ENCODE measurements around the gene CSN1S1. TPM values are rescaled to one million over a fixed set of nuclear protein-coding genes. Genes with fewer than 3 reads are reported as not detected.

CSN1S1 gene
- total RNA-seq, 2 experiments from 2014 or later = not detected

GRCh38 chr4:69888336-69888735 lies 42.5 kb upstream of the CSN1S1 start:
- Mint-ChIP-seq H3K36me3 (ENCODE audit: low read depth) (no peaks in the 10 kb centered on the region), H3K27me3 (peaks cover 16% of the 10 kb centered on the region), H3K9me3 (no peaks in the 10 kb centered on the region), H3K4me1 (ENCODE audit: low read depth) (no peaks in the 10 kb centered on the region), H3K4me3 (no peak overlapping the region), H3K27ac (no peak overlapping the region)
- ChIA-PET POLR2A (no interaction called here), CTCF (no interaction called here)
- no peak overlapping the region for H3K4me3 ChIP-seq (ENCODE audit: low read length)
- H3K4me1 ChIP-seq (ENCODE audit: insufficient read depth, low read length) = no peaks in the 10 kb centered on the region
- H3K27me3 ChIP-seq (ENCODE audit: control insufficient read depth in 1 of 2, insufficient read depth in 2 of 2, low read length in 2 of 2) = no peaks in the 10 kb centered on the region
- H3K36me3 ChIP-seq (ENCODE audit: insufficient read depth, low read length) = no peaks in the 10 kb centered on the region
- no peaks in the 10 kb centered on the region for H3K9me3 ChIP-seq (ENCODE audit: control insufficient read depth in 1 of 2, insufficient read depth in 1 of 2, low read length in 2 of 2)
- no peak overlapping the region for H3K27ac ChIP-seq (ENCODE audit: low read depth in 1 of 2, low read length in 2 of 2)
- DNase-seq = no peak
- no peak for ATAC-seq (ENCODE audit: poor library complexity)
- intact Hi-C loops (cut with DNase I, micrococcal nuclease) = loop anchor here in 1 of 2 experiments (10.0 kb wide), 1 partner anchor 574 kb away; no protein-coding TSS in a partner anchor
- TF ChIP-seq, protein P1, sequence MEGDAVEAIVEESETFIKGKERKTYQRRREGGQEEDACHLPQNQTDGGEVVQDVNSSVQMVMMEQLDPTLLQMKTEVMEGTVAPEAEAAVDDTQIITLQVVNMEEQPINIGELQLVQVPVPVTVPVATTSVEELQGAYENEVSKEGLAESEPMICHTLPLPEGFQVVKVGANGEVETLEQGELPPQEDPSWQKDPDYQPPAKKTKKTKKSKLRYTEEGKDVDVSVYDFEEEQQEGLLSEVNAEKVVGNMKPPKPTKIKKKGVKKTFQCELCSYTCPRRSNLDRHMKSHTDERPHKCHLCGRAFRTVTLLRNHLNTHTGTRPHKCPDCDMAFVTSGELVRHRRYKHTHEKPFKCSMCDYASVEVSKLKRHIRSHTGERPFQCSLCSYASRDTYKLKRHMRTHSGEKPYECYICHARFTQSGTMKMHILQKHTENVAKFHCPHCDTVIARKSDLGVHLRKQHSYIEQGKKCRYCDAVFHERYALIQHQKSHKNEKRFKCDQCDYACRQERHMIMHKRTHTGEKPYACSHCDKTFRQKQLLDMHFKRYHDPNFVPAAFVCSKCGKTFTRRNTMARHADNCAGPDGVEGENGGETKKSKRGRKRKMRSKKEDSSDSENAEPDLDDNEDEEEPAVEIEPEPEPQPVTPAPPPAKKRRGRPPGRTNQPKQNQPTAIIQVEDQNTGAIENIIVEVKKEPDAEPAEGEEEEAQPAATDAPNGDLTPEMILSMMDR (IDR thresholded peaks at IDR 0.05) = no peak

GRCh38 chr4:69894186-69894585 lies 36.7 kb upstream of the CSN1S1 start:
- DNase-seq (no peak), ATAC-seq (ENCODE audit: poor library complexity) (no peak)
- Mint-ChIP-seq H3K4me3 (no peak overlapping the region), H3K9me3 (no peaks in the 10 kb centered on the region), H3K36me3 (ENCODE audit: low read depth) (no peaks in the 10 kb centered on the region), H3K4me1 (ENCODE audit: low read depth) (no peaks in the 10 kb centered on the region), H3K27ac (no peak overlapping the region), H3K27me3 (peaks cover 35% of the 10 kb centered on the region)
- ChIA-PET CTCF (no interaction called here), POLR2A (no interaction called here)
- Histone ChIP-seq H3K4me1 (ENCODE audit: insufficient read depth, low read length) (no peaks in the 10 kb centered on the region), H3K27me3 (ENCODE audit: control insufficient read depth in 1 of 2, insufficient read depth in 2 of 2, low read length in 2 of 2) (no peaks in the 10 kb centered on the region), H3K36me3 (ENCODE audit: insufficient read depth, low read length) (no peaks in the 10 kb centered on the region), H3K9me3 (ENCODE audit: control insufficient read depth in 1 of 2, insufficient read depth in 1 of 2, low read length in 2 of 2) (no peaks in the 10 kb centered on the region), H3K27ac (ENCODE audit: low read depth in 1 of 2, low read length in 2 of 2) (no peak overlapping the region), H3K4me3 (ENCODE audit: low read length) (no peak overlapping the region)
- intact Hi-C loops (cut with DNase I, micrococcal nuclease) = no loop called here
- TF ChIP-seq, protein P1 (IDR thresholded peaks at IDR 0.05) = no peak

DNA sequence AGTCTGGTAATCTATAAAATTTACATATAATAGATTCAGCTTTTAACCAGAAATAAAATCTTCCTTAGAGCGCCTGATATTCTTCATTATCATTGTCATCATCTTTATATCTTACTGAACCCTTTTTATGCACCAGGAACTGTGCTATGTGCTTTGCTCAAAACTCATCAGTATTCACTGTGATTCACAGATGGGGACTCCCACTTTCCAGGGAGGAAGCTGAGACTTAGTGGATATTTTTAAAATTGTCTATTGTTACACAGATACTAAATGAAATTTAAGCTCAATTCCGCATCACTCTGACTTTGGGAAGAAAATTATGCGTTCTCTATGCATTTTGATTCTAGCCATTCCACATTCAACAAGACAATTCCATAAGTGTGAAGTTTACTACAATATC lies 36.1 kb upstream of the CSN1S1 start:
- TF ChIP-seq, protein P1 (IDR thresholded peaks at IDR 0.05) = no peak
- intact Hi-C loops (cut with DNase I, micrococcal nuclease) = no loop called here

More for the DNA sequence above, 36.1 kb upstream of the CSN1S1 start:
- no peaks in the 10 kb centered on the region for H3K27me3 ChIP-seq (ENCODE audit: control insufficient read depth in 1 of 2, insufficient read depth in 2 of 2, low read length in 2 of 2)
- H3K4me1 Mint-ChIP-seq (ENCODE audit: low read depth) = no peaks in the 10 kb centered on the region
- H3K4me1 ChIP-seq (ENCODE audit: insufficient read depth, low read length) = no peaks in the 10 kb centered on the region
- H3K9me3 Mint-ChIP-seq = no peaks in the 10 kb centered on the region
- ATAC-seq (ENCODE audit: poor library complexity) = no peak
- ChIA-PET CTCF (no interaction called here), POLR2A (no interaction called here)
- no peaks in the 10 kb centered on the region for H3K36me3 ChIP-seq (ENCODE audit: insufficient read depth, low read length)
- H3K27ac ChIP-seq (ENCODE audit: low read depth in 1 of 2, low read length in 2 of 2) = no peak overlapping the region
- no peak overlapping the region for H3K27ac Mint-ChIP-seq
- no peaks in the 10 kb centered on the region for H3K36me3 Mint-ChIP-seq (ENCODE audit: low read depth)
- H3K4me3 Mint-ChIP-seq = no peak overlapping the region
- no peaks in the 10 kb centered on the region for H3K9me3 ChIP-seq (ENCODE audit: control insufficient read depth in 1 of 2, insufficient read depth in 1 of 2, low read length in 2 of 2)
- H3K27me3 Mint-ChIP-seq = peaks cover 35% of the 10 kb centered on the region
- DNase-seq = no peak
- no peak overlapping the region for H3K4me3 ChIP-seq (ENCODE audit: low read length)
